NCI-H345 treated with DMSO at 0.1 percent for 48 hours (cell line): Measurements from ENCODE around the gene REV1.
"Not testable (repeated sequence)": the region's sequence is repeated elsewhere in the genome, so short reads cannot be mapped to it uniquely, and the experiment has no call there.

ENCODE experiments used
- DNase-seq: peaks from one replicate; lab custom pipeline; 2025; ENCODE audit not compliant: unreplicated experiment; lab: John Stamatoyannopoulos, UW

Gene REV1

GRCh38 chr2:99487906-99488305 is 1.9 kb downstream of the REV1 start:
- DNase-seq, result no peak

GRCh38 chr2:99485824-99486223 is 4.0 kb downstream of the REV1 start:
- DNase-seq, result no peak

GRCh38 chr2:99485411-99485810 is 4.4 kb downstream of the REV1 start:
- DNase-seq, result no peak

DNA sequence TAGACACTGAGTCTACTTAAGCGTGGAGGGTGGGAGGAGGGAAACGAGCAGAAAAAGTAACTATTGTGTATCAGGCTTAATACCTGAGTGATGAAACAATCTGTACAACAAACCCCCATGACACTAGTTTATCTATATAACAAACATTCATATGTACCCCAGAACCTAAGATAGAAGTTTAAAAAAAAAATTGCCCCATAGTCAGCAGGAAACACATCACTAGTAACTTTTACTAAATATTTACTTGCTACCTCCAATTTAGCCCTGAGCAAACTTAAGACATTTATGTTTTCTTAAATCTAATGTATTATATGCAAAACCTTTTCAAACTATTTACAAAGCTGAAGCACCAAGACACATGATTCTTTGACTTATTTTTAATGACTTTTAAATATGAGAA is 5.6 kb downstream of the REV1 start:
- DNase-seq, result no peak

DNA sequence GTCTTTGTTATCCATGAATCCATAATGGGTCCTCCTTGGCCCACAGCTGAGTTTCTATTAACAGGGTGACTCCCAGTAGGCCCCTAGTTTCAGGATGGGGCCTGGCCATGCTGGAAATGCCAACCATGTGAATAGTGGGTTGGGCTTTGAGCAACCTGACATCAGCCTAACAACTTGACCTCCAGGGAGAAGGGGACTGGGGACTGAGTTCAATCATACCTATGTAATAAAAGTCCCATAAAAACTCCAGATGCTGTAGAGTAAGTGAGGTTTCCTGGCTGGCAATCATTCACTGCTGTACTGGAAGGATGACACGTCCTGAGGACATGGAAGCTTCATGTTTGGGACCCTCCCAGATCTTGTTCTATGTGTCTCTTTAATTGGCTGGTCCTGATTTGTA is 7.9 kb downstream of the REV1 start:
- DNase-seq, result no peak

- DNase-seq, result no peak
Observed at GRCh38 chr2:99481527-99481926, 8.3 kb downstream of the REV1 start.

DNA sequence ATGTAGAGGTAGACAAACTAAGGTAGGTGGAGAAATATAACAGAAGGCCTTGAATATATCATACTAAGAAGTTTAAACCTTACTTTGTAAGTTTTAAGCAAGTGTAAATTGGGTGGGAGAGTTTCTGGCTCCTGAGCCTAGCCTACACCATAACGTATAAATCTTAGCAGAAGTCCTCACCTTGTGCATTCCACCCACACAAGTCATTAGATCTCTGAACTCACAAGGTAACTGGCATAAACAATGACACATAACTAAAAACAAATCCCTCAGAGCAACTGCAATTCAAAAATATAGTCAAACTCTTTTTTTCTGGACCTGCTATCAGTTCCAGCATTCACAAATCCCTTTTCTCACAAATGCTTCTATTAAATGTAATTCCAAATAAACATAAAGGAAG is 9.4 kb downstream of the REV1 start:
- no peak for DNase-seq

DNA sequence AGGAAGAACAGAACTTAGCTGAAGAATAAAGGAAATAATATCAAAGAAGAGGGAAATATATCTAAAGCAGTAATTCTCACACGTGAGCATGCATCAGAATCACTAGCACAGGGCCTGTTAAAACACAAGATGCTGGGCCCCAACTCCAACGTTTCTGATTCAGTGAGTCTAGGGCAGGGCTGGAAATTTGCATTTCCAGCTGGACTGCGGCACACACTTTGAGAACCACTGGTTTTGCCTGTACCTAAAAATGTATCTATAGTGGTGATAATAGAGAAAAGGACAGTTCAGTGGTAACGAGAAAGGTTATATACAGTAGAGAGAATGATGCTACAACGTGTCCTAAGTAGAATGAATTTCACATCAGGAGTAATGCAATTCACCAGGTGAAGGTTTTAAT is 11.2 kb downstream of the REV1 start:
- no peak for DNase-seq

DNA sequence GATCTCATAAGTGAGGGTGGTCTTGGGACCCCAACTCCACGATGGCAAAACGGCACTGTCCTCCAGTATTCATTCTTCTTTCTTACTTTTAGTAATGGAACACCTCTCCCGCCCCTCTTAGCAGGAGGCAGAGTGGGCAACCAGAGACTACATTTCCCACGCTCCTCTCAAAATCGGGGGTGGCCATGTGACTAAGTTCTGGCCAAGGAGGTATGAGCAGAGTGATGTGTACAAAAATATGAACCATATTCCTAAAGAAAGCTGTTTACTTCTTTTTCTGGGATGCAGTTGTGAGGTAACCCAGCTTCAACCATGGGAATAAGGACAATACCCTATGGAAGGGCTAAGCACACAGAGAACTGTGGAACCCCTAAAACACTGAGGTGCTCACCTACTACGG is 12.8 kb downstream of the REV1 start:
- DNase-seq, result no peak

DNA sequence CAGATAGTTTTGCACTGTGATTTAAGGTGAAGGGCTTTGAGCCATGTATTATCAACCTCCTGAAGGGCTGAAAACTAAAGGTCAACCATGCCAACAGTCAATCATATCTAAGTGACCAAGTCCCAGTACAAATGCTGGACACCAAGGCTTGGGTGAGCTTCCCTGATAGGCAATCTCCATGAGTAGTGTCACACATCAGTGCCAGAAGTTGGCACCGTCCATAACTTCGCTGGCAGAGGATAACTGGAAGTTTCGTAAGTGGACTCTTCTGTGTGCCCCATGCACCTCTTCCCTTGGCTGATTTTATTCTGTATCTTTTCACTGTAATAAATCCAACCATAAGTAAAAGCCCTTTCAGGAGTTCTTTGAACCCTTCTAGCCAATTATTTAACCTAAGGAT is 13.2 kb downstream of the REV1 start:
- DNase-seq, result no peak

- not testable (repeated sequence) for DNase-seq
Observed at GRCh38 chr2:99475095-99475494, 14.7 kb downstream of the REV1 start.

DNA sequence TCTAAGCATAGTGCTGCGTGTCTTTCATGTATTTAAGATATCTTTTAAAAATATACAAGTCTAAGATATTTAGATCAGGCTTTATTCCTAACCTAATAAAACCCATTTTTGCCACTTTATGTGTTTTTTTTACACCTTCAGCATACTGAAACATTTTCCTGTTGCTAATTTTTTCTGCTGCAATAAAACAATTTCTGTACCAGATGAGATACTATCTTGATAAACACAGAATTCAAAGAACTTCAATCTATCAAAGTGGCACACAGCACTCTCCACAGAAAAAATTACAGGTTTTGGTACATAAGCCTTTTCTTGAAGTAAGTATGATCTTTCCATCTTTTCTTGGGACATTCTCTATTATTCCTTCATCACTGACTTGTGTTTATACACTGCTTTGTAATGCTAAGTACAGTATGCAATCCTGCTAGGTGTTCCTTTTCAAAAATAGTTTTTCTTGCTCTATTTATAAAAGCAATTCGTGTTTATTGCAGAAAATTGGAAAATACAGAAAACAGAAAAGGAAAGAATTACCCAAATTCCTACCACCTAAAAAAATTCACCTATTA is 16.2 kb downstream of the REV1 start:
- DNase-seq, result no peak

GRCh38 chr2:99472600-99472960 is 17.2 kb downstream of the REV1 start:
- no peak for DNase-seq

GRCh38 chr2:99471654-99472599 is 17.9 kb downstream of the REV1 start:
- DNase-seq, result no peak

DNA sequence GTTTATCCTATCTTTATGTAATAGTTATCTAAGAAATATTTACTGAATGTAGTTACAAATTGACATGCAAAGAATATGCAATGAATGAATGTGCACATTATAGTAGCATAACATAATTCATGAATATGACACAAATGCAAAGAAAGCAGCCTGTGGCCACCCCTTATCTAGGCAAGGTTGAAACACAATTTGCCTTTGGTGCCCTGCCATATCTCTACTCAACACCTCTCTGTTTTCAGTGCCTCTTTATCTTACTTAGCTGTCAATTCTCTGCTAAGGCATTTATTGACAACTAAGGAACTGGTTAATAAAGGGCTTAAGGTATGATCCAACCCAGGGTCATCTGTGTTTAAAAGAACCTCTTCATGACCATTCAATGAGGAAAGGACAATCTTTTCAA is 18.9 kb downstream of the REV1 start:
- no peak for DNase-seq

DNA sequence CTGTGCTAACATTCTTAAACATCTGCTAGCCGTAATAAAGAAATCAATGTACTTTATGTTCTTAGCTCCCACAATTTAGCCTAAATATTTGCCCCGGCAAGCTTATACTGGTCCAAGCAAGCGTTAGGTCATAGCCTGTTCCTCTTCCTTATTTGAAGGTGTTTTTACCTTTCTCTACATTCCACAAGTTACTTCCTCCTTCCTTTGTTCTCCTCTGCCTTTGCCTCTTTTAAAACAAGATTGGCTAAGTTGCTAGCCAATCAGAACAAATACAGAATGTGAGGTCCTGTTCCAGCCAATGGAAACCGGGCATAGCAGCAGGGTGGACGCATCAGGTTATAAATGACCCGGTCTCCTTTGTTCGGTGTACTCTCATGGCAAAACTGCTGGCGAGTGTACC is 19.4 kb downstream of the REV1 start:
- DNase-seq, result not testable (repeated sequence)

DNA sequence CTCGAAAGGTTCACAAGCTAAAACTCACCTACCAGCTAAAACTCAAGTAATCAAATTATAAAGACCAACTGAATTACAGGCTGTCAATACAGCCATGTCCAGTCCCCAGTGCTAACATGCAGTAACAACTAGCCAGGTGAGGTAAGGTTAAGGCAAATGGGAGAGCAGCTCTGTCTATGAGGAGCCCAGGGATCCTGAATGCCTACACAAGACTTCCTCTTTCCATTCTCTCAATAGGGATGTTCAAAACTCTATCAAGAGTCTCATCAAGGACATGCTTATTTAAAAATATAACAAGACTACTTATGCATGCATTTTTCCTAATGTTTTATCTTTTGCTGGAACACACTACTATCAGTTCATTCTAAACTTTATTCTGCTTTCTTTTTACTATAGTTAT is 20.4 kb downstream of the REV1 start:
- DNase-seq, result no peak

DNA sequence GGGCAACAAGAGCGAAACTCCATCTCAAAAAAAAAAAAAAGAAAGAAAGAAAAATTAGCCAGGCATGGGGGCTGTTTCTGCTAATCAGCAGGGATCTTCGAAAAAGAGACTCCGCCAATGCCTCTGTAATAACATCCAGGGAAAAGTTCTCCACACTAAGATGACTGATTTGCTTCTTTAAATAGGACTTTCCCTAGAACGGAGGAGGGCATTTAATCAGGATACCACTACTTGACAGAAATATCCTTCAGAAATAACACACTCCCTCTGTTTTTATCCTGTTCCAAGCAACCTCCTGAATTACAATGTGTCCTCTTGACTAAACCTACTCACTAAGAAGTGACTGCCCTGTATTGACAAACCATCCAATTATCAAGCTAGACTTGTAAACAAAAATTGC is 21.7 kb downstream of the REV1 start:
- DNase-seq, result peak; percentile 21

- no peak for DNase-seq
Observed at GRCh38 chr2:99467390-99467789, 22.4 kb downstream of the REV1 start.

DNA sequence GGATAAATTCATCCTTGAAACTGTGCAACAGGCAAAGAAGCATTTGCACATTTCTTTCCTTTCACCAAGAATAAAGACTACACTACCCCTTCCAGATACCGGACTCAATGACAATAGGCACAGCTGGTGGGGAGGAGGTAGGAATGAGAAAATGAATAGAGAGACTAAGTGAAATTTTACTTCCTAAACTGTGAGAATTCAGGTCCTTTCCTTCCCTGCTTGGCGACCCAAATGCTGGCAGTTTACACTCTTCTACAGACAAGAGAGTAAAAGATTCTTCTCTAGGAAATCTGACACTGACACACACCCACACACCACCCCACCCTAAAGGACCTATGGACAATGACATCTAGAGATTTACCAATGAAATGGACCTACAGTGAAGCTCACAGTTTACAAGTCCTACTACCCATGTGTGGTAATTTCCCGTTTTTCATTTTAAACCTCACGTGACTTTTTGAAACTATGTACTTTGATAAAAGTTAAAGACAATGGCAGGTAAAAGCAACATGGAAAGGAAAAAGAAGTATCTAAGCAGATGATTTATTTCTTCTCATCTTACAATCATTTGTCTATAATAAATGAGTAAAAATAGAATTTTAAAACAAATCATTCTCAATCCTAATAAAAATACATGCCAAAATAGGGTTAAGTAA is 27.9 kb downstream of the REV1 start:
- DNase-seq, result no peak

DNA sequence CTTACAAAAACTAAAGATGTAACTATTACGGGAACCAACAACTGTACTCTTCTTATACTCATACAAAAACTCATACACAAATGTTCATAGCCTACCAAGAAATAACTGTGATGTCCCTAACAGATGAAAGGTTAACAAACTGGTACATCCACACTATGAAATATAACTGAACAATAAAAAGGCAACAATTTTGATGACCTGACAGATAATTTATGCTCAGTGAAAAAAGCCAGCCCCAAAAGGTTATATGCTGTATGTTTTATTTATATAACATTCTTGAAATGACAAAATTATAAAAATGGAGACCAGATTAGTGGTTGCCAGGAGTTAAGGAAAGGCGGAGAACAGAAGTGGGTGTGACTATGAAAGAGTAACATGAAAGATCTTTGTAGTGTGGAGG is 31.3 kb downstream of the REV1 start:
- no peak for DNase-seq

- DNase-seq, result no peak
Observed at GRCh38 chr2:99451686-99452085, 38.1 kb downstream of the REV1 start.
